Left lung (tissue), 10 donors: Measurements from ENCODE around the gene TFPI. TPM values are rescaled to one million over a fixed set of nuclear protein-coding genes. Genes with fewer than 3 reads are reported as not detected.

ENCODE experiments used
- ATAC-seq: fragments of 200-7000 bp; cut with Tn5 transposase; one replicate; pipeline ENCODE4 v1.9.1; 2020; ENCODE audit warnings: moderate library complexity
- DNase-seq, 4 donors: peaks; one replicate each; pipeline ENCODE4 v3.0.0-alpha.2; 2013 to 2020
- H3K27ac ChIP-seq, 2 donors: fragments of 200-600 bp; sonication (generic) in 1 of 2; one replicate each; pipeline versions ENCODE4 v1.5.0 to v1.8.0; 2020 to 2021
- H3K27me3 ChIP-seq, 2 donors: fragments of 200-600 bp; sonication (generic) in 1 of 2; one replicate each; pipeline versions ENCODE4 v1.5.0 to v1.8.0; 2020 to 2021
- H3K36me3 ChIP-seq, 2 donors: fragments of 200-600 bp; sonication (generic) in 1 of 2; one replicate each; pipeline versions ENCODE4 v1.5.0 to v1.8.0; 2020 to 2021
- H3K4me1 ChIP-seq, 2 donors: fragments of 200-600 bp; one replicate each; pipeline ENCODE4 v1.8.0; 2021
- H3K4me3 ChIP-seq, 2 donors: fragments of 200-600 bp; sonication (generic) in 1 of 2; one replicate each; pipeline versions ENCODE4 v1.5.0 to v1.8.0; 2020 to 2021; ENCODE audit warnings: mild to moderate bottlenecking in 1 of 2
- H3K9me3 ChIP-seq, 2 donors: fragments of 200-600 bp; sonication (generic) in 1 of 2; one replicate each; pipeline versions ENCODE4 v1.5.0 to v1.8.0; 2020 to 2021
- intact Hi-C, 2 donors: fragments of 100-400 bp; cut with DNase I; formaldehyde crosslinking; loops; one replicate each; pipeline versions ENCODE4 v1.11.2 to v1.14.2; 2022
- polyA plus RNA-seq, 6 donors: library from polyadenylated mRNA; unstranded; fragments of 120-200 nt; gene quantifications; one replicate each; pipeline ENCODE4 v1.2.1, GENCODE V29; 2013; ENCODE audit not compliant: insufficient read length in 6 of 6
- total RNA-seq, 2 donors: library from RNA; stranded (reverse); fragmentation: NEBNext Ultra II Directional; extraction: Animal tissue kit (Norgen Biotek cat#: 25700); gene quantifications; one replicate each; pipeline ENCODE4 v1.2.1, GENCODE V29; 2021
- TF ChIP-seq, protein P1 (sequence below), 2 donors: fragments of 200-600 bp; sonication (generic) in 1 of 2; IDR thresholded peaks; one replicate each; pipeline versions ENCODE4 v1.5.0 to v1.8.0; 2021; ENCODE audit warnings: antibody characterized with exemption in 2 of 2
- donor health status: DM: no; HTN: yes; CAD: no.
- donor health status: DM: no; HTN: no; CAD: no.

Gene TFPI
- total and polyA plus RNA-seq, 8 donors = 132 to 300 (median 163) TPM

DNA sequence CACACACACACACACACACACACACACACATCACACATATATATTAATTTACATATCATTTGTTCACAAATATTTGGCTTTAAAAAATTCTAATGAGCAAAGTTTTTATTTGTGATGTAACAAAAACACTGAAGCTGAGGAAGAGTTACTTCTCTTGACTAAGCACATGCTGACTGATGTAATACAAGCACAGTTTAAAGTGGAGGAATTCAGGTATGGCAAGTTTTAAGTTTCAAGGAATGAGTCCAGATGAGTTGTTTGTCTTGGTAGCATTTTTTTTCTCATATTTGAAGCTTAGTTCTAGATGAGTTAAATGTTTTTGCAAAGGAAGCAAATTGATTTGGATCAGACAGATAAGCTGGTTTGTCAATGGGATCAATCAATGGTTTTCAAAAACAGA lies 86.0 kb downstream of the TFPI start:
- DNase-seq (no peak), ATAC-seq (no peak)
- Histone ChIP-seq H3K36me3 (peaks cover 0 to 7% of the 10 kb centered on the region in 2 donors), H3K4me1 (no peaks in the 10 kb centered on the region), H3K27ac (no peak overlapping the region), H3K4me3 (no peak overlapping the region), H3K27me3 (no peaks in the 10 kb centered on the region), H3K9me3 (no peaks in the 10 kb centered on the region)
- intact Hi-C loops = no loop called here
- TF ChIP-seq, protein P1, sequence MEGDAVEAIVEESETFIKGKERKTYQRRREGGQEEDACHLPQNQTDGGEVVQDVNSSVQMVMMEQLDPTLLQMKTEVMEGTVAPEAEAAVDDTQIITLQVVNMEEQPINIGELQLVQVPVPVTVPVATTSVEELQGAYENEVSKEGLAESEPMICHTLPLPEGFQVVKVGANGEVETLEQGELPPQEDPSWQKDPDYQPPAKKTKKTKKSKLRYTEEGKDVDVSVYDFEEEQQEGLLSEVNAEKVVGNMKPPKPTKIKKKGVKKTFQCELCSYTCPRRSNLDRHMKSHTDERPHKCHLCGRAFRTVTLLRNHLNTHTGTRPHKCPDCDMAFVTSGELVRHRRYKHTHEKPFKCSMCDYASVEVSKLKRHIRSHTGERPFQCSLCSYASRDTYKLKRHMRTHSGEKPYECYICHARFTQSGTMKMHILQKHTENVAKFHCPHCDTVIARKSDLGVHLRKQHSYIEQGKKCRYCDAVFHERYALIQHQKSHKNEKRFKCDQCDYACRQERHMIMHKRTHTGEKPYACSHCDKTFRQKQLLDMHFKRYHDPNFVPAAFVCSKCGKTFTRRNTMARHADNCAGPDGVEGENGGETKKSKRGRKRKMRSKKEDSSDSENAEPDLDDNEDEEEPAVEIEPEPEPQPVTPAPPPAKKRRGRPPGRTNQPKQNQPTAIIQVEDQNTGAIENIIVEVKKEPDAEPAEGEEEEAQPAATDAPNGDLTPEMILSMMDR (IDR thresholded peaks at IDR 0.05) = no peak

DNA sequence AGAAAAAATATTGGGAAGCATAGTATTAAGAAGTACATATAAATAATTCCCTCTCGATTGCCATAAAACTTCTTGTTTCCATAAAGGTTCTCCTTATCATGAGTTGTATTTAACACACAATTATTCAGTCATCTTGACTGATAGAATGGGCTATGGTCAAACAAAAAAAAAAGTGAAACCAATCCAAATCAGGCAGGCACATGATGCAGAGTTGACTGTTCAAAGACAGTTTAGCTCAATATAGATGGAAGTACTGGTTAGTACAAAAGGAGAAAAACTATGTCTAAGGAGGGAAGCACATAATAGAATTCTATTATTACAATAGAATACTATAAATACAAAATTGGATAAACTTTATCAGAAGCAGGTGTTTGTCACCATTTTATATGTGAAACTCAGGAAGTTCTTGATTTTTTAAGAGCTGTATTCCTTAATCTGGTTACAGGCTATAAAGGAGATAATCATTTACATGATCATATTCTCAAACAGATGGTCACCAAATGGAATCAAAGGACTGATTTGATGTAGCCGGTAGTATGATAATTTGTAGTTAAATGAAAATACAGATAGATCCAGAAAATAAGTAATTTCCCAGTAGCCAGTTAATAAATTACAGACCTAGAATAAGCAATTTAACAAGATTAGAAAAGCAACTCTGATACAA lies 88.0 kb downstream of the TFPI start:
- ATAC-seq = no peak
- Histone ChIP-seq H3K9me3 (no peaks in the 10 kb centered on the region), H3K4me3 (no peak overlapping the region), H3K27me3 (no peaks in the 10 kb centered on the region), H3K27ac (no peak overlapping the region), H3K36me3 (peaks cover 0 to 3% of the 10 kb centered on the region in 2 donors), H3K4me1 (no peaks in the 10 kb centered on the region)
- no peak for DNase-seq
- TF ChIP-seq, protein P1 (IDR thresholded peaks at IDR 0.05) = no peak
- intact Hi-C loops = no loop called here

DNA sequence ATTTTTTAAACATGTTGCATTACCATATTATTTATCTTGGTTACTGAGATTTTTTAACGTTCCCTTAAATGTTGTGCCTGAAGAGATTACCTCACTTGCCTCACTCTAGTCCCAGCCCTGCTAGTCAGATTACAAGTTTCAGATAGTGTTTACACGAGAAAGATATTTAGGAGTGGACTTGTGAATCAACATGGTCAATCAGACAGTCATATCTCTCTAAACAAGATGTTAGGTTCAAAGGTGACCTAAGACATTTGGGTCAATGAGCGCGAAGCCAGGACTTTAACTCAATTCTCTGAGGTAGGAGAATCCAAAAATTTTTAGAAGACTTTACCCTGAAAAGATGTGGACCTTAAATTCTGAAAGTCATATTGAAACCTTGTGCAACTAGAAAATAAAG lies 91.4 kb downstream of the TFPI start:
- Histone ChIP-seq H3K9me3 (no peaks in the 10 kb centered on the region), H3K4me3 (no peak overlapping the region), H3K4me1 (no peaks in the 10 kb centered on the region), H3K27ac (no peak overlapping the region), H3K27me3 (no peaks in the 10 kb centered on the region), H3K36me3 (no peaks in the 10 kb centered on the region)
- no peak for ATAC-seq
- TF ChIP-seq, protein P1 (IDR thresholded peaks at IDR 0.05) = no peak
- DNase-seq = no peak
- intact Hi-C loops = no loop called here

DNA sequence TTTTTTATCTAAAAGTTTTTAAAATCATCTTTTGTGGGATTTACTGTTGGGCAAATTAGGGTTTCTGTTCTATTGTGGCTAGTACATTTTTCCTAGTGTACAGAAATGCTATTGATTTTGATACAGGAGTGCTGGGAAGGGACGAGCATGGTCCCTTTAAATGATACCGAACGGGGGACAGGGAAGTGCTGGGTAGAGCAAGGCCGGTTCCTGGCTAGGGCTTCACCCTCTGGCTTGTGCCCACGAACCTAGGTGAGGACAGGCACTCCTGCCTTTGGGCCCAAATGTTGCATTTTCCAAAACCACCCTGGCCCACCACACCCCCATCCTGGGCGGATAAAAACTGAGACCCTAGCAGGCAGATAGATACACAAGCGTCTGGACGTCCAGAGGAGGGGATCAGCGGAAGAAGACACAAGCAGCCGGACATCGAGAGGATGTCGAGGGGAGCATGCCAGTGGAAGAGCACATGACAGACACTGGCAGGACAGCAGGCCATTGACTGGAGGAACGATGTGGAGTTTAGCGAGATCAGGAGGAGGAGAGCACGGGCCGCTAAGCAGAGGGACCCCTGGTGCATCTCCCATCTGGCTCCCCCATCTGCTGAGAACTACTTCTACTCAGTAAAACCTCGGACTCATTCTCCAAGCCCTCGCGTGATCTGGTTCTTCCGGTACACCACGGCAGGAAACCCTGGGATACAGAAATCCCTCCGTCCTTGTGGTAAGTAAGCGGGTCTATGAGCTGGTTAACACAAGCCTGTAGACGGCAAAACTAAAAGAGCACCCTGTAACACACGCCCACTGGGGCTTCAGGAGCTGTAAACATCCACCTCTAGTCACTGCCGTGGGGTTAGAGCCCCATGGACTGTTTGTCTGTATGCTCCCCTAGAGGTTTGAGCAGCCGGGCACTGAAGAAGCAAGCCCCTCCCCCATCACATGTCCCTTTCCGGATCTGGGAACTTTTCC lies 92.7 kb downstream of the TFPI start:
- Histone ChIP-seq H3K36me3 (no peaks in the 10 kb centered on the region), H3K4me3 (peak overlapping the region in 1 of 2 donors; percentile 11), H3K4me1 (no peaks in the 10 kb centered on the region), H3K27ac (no peak overlapping the region), H3K27me3 (no peaks in the 10 kb centered on the region), H3K9me3 (no peaks in the 10 kb centered on the region)
- TF ChIP-seq, protein P1 (IDR thresholded peaks at IDR 0.05) = no peak
- ATAC-seq (no peak), DNase-seq (peak in 1 of 4 donors; percentile 33)
- intact Hi-C loops = no loop called here

DNA sequence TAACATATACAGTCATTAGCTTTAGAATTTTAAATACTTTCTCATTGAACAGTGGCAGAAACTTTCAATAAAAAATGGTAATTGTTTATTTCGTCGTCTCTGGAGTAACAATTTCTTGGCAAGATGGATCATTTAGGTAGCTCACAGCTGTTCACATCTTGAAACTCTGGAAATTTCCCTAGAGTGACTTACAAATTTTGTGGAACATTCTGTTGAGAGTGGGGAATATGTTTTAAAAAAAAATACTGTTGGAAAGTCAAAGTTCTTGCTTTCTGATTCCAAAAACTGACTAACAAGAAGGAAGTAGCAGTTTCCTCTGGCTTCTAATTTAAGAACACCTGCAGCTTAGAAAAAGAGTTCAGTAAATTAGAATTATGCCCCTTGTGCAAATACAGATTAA lies 95.0 kb downstream of the TFPI start:
- Histone ChIP-seq H3K27ac (no peak overlapping the region), H3K27me3 (no peaks in the 10 kb centered on the region), H3K36me3 (no peaks in the 10 kb centered on the region), H3K9me3 (no peaks in the 10 kb centered on the region), H3K4me3 (no peak overlapping the region), H3K4me1 (no peaks in the 10 kb centered on the region)
- intact Hi-C loops = loop anchor here in 1 of 2 donors (10.0 kb wide), 1 partner anchor 594 kb away; no protein-coding TSS in a partner anchor
- DNase-seq (no peak), ATAC-seq (no peak)
- TF ChIP-seq, protein P1 (IDR thresholded peaks at IDR 0.05) = no peak
